Neuronal stem cell (in vitro differentiated cells): ENCODE results near the gene TCAF2.
"Not testable (repeated sequence)": the region's sequence is repeated elsewhere in the genome, so short reads cannot be mapped to it uniquely, and the experiment has no call there.

Experiments
- DNase-seq: peaks from one replicate; pipeline ENCODE4 v3.0.0-alpha.2; 2013; ENCODE audit warnings: low spot score
- H2AFZ ChIP-seq: one replicate; pipeline ENCODE4 v1.6.1; 2013; ENCODE audit warnings: mild to moderate bottlenecking, low read length, inconsistent platforms
- H2AK5ac ChIP-seq: 2 replicates; pipeline ENCODE4 v1.6.1; 2013; ENCODE audit warnings: low read depth, mild to moderate bottlenecking, inconsistent platforms, low read length, moderate library complexity, mixed read lengths
- H2BK120ac ChIP-seq: 2 replicates; pipeline ENCODE4 v1.6.1; 2013; ENCODE audit warnings: low read depth, mild to moderate bottlenecking, inconsistent platforms, low read length, moderate library complexity, mixed read lengths
- H2BK12ac ChIP-seq: one replicate; pipeline ENCODE4 v1.6.1; 2013; ENCODE audit warnings: low read length, inconsistent platforms
- H2BK15ac ChIP-seq: 2 replicates; pipeline ENCODE4 v1.6.1; 2013; ENCODE audit warnings: mild to moderate bottlenecking, low read length, inconsistent platforms, mixed read lengths
- H2BK5ac ChIP-seq: one replicate; pipeline ENCODE4 v1.6.1; 2013; ENCODE audit warnings: inconsistent platforms, mild to moderate bottlenecking, low read length, moderate library complexity
- H3K14ac ChIP-seq: one replicate; pipeline ENCODE4 v1.6.1; 2013; ENCODE audit warnings: low read length, inconsistent platforms
- H3K18ac ChIP-seq: 2 replicates; pipeline ENCODE4 v1.6.1; 2013; ENCODE audit warnings: low read length, inconsistent platforms
- H3K23ac ChIP-seq: 2 replicates; pipeline ENCODE4 v1.6.1; 2013; ENCODE audit warnings: low read depth, mild to moderate bottlenecking, mixed read lengths, low read length, inconsistent platforms; ENCODE audit not compliant: poor library complexity
- H3K27ac ChIP-seq: replicated peaks from 3 replicates; pipeline ENCODE4 v1.5.1; 2013; ENCODE audit warnings: low read length, inconsistent platforms
- H3K27me3 ChIP-seq, 3 experiments: 2 replicates each; pipeline ENCODE4 v1.6.1; 2013; ENCODE audit warnings: low read length in 3 of 3, mild to moderate bottlenecking in 2 of 3, inconsistent platforms in 1 of 3, low read depth in 1 of 3, mixed read lengths in 1 of 3, moderate library complexity in 1 of 3; ENCODE audit not compliant: control insufficient read depth in 3 of 3, insufficient read depth in 3 of 3
- H3K36me3 ChIP-seq, 2 donors: replicated peaks in 1 of 2; 2 replicates each; pipeline ENCODE4 v1.6.1; 2013; ENCODE audit warnings: low read length in 2 of 2; ENCODE audit not compliant: control insufficient read depth in 2 of 2, insufficient read depth in 2 of 2
- H3K4ac ChIP-seq: 2 replicates; pipeline ENCODE4 v1.6.1; 2013; ENCODE audit warnings: inconsistent platforms, mild to moderate bottlenecking, low read length, moderate library complexity
- H3K4me1 ChIP-seq, 2 donors: 1 replicate in 1 of 2; 2 replicates in 1 of 2; pipeline ENCODE4 v1.6.1; 2013; ENCODE audit warnings: low read length in 2 of 2, low read depth in 1 of 2; ENCODE audit not compliant: control insufficient read depth in 2 of 2, insufficient read depth in 1 of 2
- H3K4me2 ChIP-seq: one replicate; pipeline ENCODE4 v1.6.1; 2013; ENCODE audit warnings: mild to moderate bottlenecking, low read length, inconsistent platforms; ENCODE audit not compliant: insufficient read depth, poor library complexity, severe bottlenecking
- H3K4me3 ChIP-seq, 2 donors: 2 replicates each; pipeline ENCODE4 v1.5.1; 2013; ENCODE audit warnings: low read length in 2 of 2, mild to moderate bottlenecking in 2 of 2, inconsistent platforms in 1 of 2, moderate library complexity in 1 of 2
- H3K79me1 ChIP-seq: one replicate; pipeline ENCODE4 v1.6.1; 2013; ENCODE audit warnings: low read depth, mild to moderate bottlenecking, inconsistent platforms, low read length, moderate library complexity
- H3K9ac ChIP-seq: one replicate; pipeline ENCODE4 v1.6.1; 2013; ENCODE audit warnings: mild to moderate bottlenecking, low read depth, low read length, inconsistent platforms; ENCODE audit not compliant: poor library complexity
- H3K9me3 ChIP-seq, 2 donors: replicated peaks in 1 of 2; 2 replicates each; pipeline versions ENCODE3 to v1.6.1; 2013; ENCODE audit warnings: low read length in 2 of 2, mild to moderate bottlenecking in 2 of 2, inconsistent platforms in 1 of 2, low read depth in 1 of 2, mixed read lengths in 1 of 2, moderate library complexity in 1 of 2; ENCODE audit not compliant: control insufficient read depth in 2 of 2, insufficient read depth in 1 of 2
- H4K8ac ChIP-seq: one replicate; pipeline ENCODE4 v1.6.1; 2013; ENCODE audit warnings: low read depth, mild to moderate bottlenecking, inconsistent platforms, low read length, moderate library complexity
- H4K91ac ChIP-seq: one replicate; pipeline ENCODE4 v1.6.1; 2013; ENCODE audit warnings: low read length, low read depth, mild to moderate bottlenecking, inconsistent platforms; ENCODE audit not compliant: poor library complexity
- WGBS, 2 donors: extraction: QIAGEN DNeasy Blood & Tissue Kit; methylation state at CpG; one replicate each; pipeline ENCODE4 v1.1.7; 2013; ENCODE audit warnings: missing lambda C conversion rate in 2 of 2, mixed read lengths in 1 of 2; ENCODE audit not compliant: insufficient read length in 2 of 2, insufficient replicate concordance in 1 of 2; ENCODE audit errors: extremely low coverage in 2 of 2; 5-methylcytosine and 5-hydroxymethylcytosine counted together

TCAF2 gene

GRCh38 chr7:143630653-143631052, 9.9 kb downstream of the TCAF2 start:
- DNase-seq, H2BK15ac ChIP-seq, H3K4me2 ChIP-seq, H3K9me3 ChIP-seq, H3K27me3 ChIP-seq, H3K4ac ChIP-seq, H2AK5ac ChIP-seq, H3K23ac ChIP-seq, H2BK120ac ChIP-seq, H3K4me3 ChIP-seq, H2AFZ ChIP-seq, H3K9ac ChIP-seq, H3K27ac ChIP-seq, H3K14ac ChIP-seq, H3K36me3 ChIP-seq, H4K8ac ChIP-seq, H2BK12ac ChIP-seq, H2BK5ac ChIP-seq, H3K4me1 ChIP-seq, H4K91ac ChIP-seq, H3K18ac ChIP-seq, H3K79me1 ChIP-seq: not testable (repeated sequence)
- no CpG with 5 or more reads among the region's 5 CpGs for WGBS, 2 donors

GRCh38 chr7:143632506-143632905, 11.7 kb downstream of the TCAF2 start:
- not testable (repeated sequence) for DNase-seq, H4K8ac ChIP-seq, H3K4me3 ChIP-seq, H2BK12ac ChIP-seq, H2AK5ac ChIP-seq, H3K79me1 ChIP-seq, H3K4ac ChIP-seq, H2BK15ac ChIP-seq, H2BK120ac ChIP-seq, H2BK5ac ChIP-seq, H2AFZ ChIP-seq, H3K9ac ChIP-seq, H3K18ac ChIP-seq, H3K23ac ChIP-seq, H3K9me3 ChIP-seq, H3K27me3 ChIP-seq, H3K14ac ChIP-seq, H3K27ac ChIP-seq, H3K36me3 ChIP-seq, H4K91ac ChIP-seq, H3K4me2 ChIP-seq, H3K4me1 ChIP-seq
- no CpG with 5 or more reads among the region's 4 CpGs for WGBS, 2 donors

GRCh38 chr7:143633013-143633618, 12.3 kb downstream of the TCAF2 start:
- H3K9me3 ChIP-seq, H3K36me3 ChIP-seq, H2AFZ ChIP-seq, H4K8ac ChIP-seq, H3K4me3 ChIP-seq, H3K79me1 ChIP-seq, H2BK5ac ChIP-seq, H4K91ac ChIP-seq, H3K18ac ChIP-seq, H3K4ac ChIP-seq, H2BK120ac ChIP-seq, H2BK12ac ChIP-seq, H3K14ac ChIP-seq, H3K9ac ChIP-seq, H3K27ac ChIP-seq, H3K4me2 ChIP-seq, H3K27me3 ChIP-seq, H3K23ac ChIP-seq, H2BK15ac ChIP-seq, H3K4me1 ChIP-seq, DNase-seq, H2AK5ac ChIP-seq: not testable (repeated sequence)
- no CpG with 5 or more reads among the region's 6 CpGs for WGBS, 2 donors

- not testable (repeated sequence) for DNase-seq, H3K4me2 ChIP-seq, H2BK15ac ChIP-seq, H3K4me1 ChIP-seq, H2AK5ac ChIP-seq, H4K91ac ChIP-seq, H3K36me3 ChIP-seq, H2BK5ac ChIP-seq, H3K18ac ChIP-seq, H3K4ac ChIP-seq, H2BK12ac ChIP-seq, H2AFZ ChIP-seq, H3K27ac ChIP-seq, H3K9me3 ChIP-seq, H4K8ac ChIP-seq, H3K79me1 ChIP-seq, H3K4me3 ChIP-seq, H3K14ac ChIP-seq, H3K9ac ChIP-seq, H3K27me3 ChIP-seq, H2BK120ac ChIP-seq, H3K23ac ChIP-seq
- WGBS, 2 donors, result no CpG with 5 or more reads among the region's 12 CpGs
Observed at GRCh38 chr7:143635364-143636240, 14.8 kb downstream of the TCAF2 start.
